Measurements from ENCODE around the gene FOXA2.
"Not testable (repeated sequence)": the region's sequence is repeated elsewhere in the genome, so short reads cannot be mapped to it uniquely, and the experiment has no call there.

The FOXA2 gene

DNA sequence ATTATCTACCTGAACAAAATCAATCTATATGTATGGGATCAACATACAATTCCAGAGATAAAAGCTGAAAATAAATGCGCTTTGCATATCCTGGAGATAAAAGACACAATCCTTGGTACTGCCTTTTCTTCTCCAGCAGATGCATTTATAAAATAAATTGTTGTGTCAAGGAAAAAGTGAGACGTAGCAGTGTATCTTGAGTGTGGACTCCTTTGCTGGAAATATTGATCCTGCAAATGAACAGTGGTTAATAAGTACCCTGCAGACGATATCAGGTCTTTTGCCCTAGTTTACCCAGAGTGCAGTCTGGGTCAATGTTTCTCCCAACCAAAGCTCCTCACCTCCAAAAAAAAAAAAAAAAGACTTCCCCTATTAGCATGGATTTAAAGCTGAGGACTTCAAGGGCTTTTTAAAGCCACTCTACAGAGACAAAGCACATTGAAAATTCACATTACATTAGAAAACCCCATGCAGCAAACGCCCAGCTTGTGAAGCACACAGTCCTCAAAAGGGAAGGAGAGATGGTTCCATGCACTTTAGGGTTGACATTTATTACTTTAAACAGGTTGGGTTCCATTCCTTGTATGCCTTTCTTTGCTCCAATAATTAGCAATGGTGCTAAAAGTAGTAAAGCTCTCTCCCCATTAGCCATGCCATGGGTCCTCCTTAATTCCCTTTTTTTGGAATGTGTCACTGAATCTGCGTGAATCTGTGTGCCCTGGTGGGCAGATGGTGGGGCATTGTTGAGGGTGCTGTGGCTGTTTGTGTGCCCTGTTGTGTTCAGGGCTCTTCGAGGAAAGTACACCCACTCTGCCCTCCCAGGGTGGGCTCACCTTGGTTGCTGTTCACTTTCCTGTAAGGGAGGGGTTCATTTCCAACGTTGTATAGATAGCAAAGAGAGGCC is 21.1 kb downstream of the FOXA2 start:
- no peak overlapping the region for H3K4me3 Mint-ChIP-seq
- peaks cover 42% of the 10 kb centered on the region for H3K27me3 Mint-ChIP-seq
- no peak overlapping the region for H3K27ac Mint-ChIP-seq

GRCh38 chr20:22562620-22563019 is 21.8 kb downstream of the FOXA2 start:
- Mint-ChIP-seq H3K4me3 (no peak overlapping the region), H3K4me1 (ENCODE audit: low read depth) (peaks cover 2% of the 10 kb centered on the region), H3K9me3 (ENCODE audit: low read depth) (peaks cover 4% of the 10 kb centered on the region), H3K36me3 (no peaks in the 10 kb centered on the region), H3K27me3 (peaks cover 44% of the 10 kb centered on the region), H3K27ac (no peak overlapping the region)

More for the DNA sequence above, 21.1 kb downstream of the FOXA2 start:
- Mint-ChIP-seq H3K9me3 (ENCODE audit: low read depth) (peaks cover 4% of the 10 kb centered on the region), H3K4me1 (ENCODE audit: low read depth) (peaks cover 2% of the 10 kb centered on the region), H3K36me3 (no peaks in the 10 kb centered on the region)

DNA sequence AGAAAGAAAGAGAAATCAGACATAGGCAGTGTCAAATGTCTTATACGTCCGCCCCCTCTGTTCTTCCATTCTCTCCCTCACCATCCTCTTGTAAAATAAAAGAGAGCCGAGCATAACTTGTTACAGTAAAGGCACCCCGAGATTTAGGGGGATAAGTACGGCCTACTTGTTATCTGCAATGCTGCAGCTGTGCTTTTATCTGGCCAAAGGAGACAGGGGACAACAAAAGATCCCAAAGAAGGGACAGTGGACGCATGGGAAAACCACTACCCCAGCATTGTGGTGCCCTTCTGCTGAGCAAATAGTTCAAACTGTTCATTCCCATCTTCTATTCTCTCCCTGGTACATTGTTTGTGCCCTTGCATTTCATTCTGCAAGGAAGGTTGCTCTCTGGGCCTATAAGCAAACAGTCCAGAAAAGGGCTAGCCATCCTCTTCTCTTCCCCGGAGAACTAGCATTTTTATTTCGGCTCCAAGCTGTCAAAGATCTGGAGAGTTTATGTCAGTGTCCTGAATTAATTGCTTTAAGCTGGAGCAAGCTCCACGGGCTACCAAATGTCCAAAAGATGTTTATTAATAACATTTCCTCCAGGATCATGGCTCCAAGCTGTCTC is 22.3 kb downstream of the FOXA2 start:
- Mint-ChIP-seq H3K27ac (no peak overlapping the region), H3K4me3 (no peak overlapping the region), H3K4me1 (ENCODE audit: low read depth) (no peaks in the 10 kb centered on the region), H3K36me3 (no peaks in the 10 kb centered on the region), H3K27me3 (peaks cover 40% of the 10 kb centered on the region), H3K9me3 (ENCODE audit: low read depth) (peaks cover 4% of the 10 kb centered on the region)

DNA sequence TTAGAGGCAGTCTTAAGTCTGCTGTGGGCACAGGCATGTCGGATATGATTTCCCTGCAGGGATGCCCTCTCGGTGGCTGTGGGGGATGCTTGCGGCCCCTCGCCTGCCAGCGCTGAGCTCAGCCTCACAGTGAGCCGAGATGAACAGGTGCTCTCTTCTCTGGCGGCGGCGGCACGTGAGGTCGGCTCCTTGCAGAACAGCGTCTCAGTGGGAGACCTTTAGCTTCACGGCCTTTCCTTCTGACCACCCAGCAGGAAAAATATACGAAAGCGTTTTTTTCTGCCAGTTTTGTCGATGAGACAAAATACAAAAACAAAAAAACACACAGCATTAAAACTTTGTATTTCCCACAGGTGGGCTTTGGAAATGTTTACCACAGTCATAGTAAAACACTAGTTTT is 23.6 kb downstream of the FOXA2 start:
- H3K4me1 Mint-ChIP-seq (ENCODE audit: low read depth): no peaks in the 10 kb centered on the region
- peaks cover 36% of the 10 kb centered on the region for H3K27me3 Mint-ChIP-seq
- peaks cover 4% of the 10 kb centered on the region for H3K9me3 Mint-ChIP-seq (ENCODE audit: low read depth)
- no peak overlapping the region for H3K4me3 Mint-ChIP-seq
- H3K27ac Mint-ChIP-seq: no peak overlapping the region
- no peaks in the 10 kb centered on the region for H3K36me3 Mint-ChIP-seq

DNA sequence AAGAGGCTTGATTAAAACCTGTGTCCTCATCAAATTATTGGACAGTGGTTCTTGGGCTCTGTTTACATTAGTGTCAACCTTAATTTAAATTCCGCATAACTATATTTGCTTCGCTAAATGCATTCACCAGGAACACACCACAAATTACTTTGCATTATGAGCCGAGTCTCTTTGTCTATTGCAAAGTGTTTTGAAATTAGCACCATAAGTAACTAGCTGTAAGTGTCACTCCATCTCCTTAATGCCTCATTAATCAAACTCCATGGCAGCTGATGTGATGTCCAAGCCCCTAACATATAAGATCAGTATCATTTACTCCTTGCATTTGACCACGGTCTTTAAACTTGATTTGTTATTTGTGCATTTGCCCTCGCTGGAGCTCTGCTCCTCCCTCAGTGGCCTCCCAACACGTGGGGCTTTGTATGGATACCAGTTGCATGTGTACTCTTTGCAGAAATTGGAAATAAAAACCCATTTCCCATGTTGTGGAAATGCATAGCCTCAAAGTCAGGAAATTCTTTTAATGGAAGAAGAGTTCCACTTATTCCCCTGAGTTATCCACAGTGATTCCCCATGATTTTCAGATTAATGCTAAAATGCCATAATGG is 24.6 kb downstream of the FOXA2 start:
- no peaks in the 10 kb centered on the region for H3K36me3 Mint-ChIP-seq
- no peak overlapping the region for H3K27ac Mint-ChIP-seq
- H3K4me3 Mint-ChIP-seq: no peak overlapping the region
- H3K27me3 Mint-ChIP-seq: peaks cover 34% of the 10 kb centered on the region
- no peaks in the 10 kb centered on the region for H3K4me1 Mint-ChIP-seq (ENCODE audit: low read depth)
- H3K9me3 Mint-ChIP-seq (ENCODE audit: low read depth): peaks cover under 1% of the 10 kb centered on the region

- no peak overlapping the region for H3K4me3 Mint-ChIP-seq
- H3K36me3 Mint-ChIP-seq: no peaks in the 10 kb centered on the region
- peaks cover 4% of the 10 kb centered on the region for H3K9me3 Mint-ChIP-seq (ENCODE audit: low read depth)
- peaks cover 24% of the 10 kb centered on the region for H3K27me3 Mint-ChIP-seq
- H3K27ac Mint-ChIP-seq: no peak overlapping the region
- H3K4me1 Mint-ChIP-seq (ENCODE audit: low read depth): no peaks in the 10 kb centered on the region
Observed at GRCh38 chr20:22557403-22558276, 26.7 kb downstream of the FOXA2 start.

DNA sequence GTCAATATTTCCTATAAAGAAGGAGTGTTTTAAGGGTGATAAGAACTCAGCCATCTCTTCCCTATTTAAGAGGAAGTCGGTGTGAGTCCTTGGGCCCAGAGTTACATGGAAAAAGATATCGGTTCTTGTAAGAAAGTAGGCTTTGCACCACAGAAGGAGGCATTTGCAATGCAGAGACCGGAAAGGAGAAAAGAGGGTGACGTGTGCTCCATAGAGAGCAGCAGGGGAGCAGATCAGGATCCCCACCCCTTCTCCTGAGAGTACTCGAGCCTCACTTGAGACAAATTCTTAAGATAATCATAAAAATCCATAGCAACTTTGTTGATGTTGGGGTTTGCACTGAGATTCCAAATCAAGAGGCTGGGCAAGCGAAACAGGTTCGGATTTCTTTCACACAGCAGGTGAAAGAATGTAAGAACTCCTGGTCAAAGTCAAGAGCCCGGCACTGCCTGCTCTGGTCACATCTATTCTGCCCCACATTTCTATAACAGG is 27.8 kb downstream of the FOXA2 start:
- no peaks in the 10 kb centered on the region for H3K4me1 Mint-ChIP-seq (ENCODE audit: low read depth)
- no peak overlapping the region for H3K4me3 Mint-ChIP-seq
- H3K27ac Mint-ChIP-seq: no peak overlapping the region
- H3K27me3 Mint-ChIP-seq: peaks cover 19% of the 10 kb centered on the region
- H3K36me3 Mint-ChIP-seq: no peaks in the 10 kb centered on the region
- peaks cover 4% of the 10 kb centered on the region for H3K9me3 Mint-ChIP-seq (ENCODE audit: low read depth)

DNA sequence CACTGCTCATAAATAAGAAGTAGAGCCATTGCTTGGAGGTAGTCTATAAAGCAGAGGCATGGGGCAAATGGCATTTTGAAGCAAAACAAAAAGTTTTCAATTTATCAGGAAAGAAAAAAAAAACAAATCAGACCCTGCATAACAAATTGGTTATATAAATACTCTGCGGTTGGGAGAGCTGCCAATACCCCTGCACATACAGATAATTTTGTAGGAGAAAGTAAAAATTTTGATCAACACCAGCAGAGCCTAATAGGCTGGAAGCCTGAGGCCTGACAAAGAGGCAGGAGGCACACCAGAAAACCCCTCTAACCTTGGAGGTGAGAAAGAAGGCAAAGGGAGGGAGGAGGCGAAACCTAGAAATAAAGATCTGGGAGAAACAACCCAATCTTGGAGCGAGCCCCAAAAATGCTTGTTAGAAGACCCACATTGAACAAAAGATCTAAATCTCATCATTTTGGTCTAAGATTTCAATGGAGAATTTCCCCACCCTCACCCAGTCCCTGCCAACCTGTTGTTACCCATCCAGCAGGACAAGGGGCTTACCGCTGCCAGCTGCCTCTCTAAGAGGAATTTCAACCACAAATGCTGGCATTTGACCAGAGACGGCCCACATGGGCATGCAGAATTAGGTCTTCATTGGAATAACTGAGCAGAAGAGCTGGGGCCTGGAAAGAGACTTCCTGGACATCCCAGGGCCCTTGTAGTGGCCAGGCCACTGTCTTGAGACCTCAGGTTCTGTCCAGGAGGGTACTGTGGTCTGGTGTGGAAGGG is 28.4 kb downstream of the FOXA2 start:
- Mint-ChIP-seq H3K36me3 (no peaks in the 10 kb centered on the region), H3K27me3 (peaks cover 19% of the 10 kb centered on the region), H3K4me3 (no peak overlapping the region), H3K4me1 (ENCODE audit: low read depth) (no peaks in the 10 kb centered on the region), H3K9me3 (ENCODE audit: low read depth) (peaks cover 4% of the 10 kb centered on the region), H3K27ac (no peak overlapping the region)

DNA sequence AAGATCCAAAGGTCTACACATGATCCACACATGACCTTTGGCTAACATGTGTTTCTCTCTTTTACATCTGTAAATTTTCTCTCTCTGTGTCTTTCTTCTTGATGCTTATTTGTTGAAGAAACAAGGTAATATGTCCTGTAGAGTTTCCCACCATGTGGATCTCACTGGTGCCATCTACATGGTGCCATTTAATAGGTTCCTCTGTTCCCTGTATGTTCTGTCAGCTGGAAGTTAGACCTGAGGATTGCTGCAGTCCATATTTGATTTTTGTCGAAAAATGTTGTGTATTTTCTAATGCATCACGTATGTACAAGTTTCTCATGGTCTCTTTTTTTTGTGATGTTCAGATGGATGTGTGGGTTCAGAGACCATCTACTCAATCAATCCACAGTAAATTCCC is 30.0 kb downstream of the FOXA2 start:
- peaks cover 16% of the 10 kb centered on the region for H3K27me3 Mint-ChIP-seq
- no peaks in the 10 kb centered on the region for H3K4me1 Mint-ChIP-seq (ENCODE audit: low read depth)
- peaks cover 4% of the 10 kb centered on the region for H3K9me3 Mint-ChIP-seq (ENCODE audit: low read depth)
- H3K4me3 Mint-ChIP-seq: no peak overlapping the region
- no peaks in the 10 kb centered on the region for H3K36me3 Mint-ChIP-seq
- H3K27ac Mint-ChIP-seq: no peak overlapping the region

DNA sequence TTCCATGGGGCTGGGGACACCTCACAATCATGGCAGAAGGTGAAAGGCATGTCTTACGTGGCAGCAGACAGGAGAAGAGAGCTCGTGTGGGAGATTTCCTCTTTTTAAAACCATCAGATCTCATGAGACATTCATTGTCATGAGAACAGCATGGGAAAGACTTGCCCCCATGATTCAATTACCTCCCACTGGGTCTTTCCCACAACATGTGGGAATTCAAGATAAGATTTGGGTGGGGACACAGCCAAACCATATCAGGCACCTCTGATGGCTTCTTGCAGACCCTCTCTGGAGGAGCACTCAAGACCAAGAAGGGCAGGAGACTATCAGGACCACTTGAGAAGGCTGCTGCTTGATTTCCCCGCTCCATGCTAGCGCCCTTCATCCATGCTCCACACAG is 33.9 kb downstream of the FOXA2 start:
- H3K4me1 Mint-ChIP-seq (ENCODE audit: low read depth); H3K27ac Mint-ChIP-seq; H3K4me3 Mint-ChIP-seq; H3K9me3 Mint-ChIP-seq (ENCODE audit: low read depth); H3K36me3 Mint-ChIP-seq: not testable (repeated sequence)
- peaks cover 10% of the 10 kb centered on the region for H3K27me3 Mint-ChIP-seq

DNA sequence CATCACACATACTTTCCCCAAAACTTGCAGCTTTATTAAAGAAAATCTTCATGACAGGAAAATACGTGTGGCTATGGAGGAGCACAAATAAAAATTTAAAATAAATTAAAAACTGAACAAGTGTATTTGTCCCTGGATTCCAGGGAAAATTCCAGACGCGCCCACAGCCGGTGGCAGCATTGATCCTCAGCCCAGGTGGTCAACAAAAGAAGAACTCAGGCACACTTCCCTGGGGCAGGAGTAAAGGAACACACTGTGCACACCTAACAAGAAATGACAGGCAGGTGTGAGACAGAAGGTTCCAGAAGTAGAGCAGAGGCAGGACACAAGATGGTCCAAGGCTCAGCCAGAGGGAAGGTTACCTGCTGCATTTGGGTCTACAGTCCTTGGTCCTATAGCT is 36.3 kb downstream of the FOXA2 start:
- no peaks in the 10 kb centered on the region for H3K4me1 Mint-ChIP-seq (ENCODE audit: low read depth)
- no peaks in the 10 kb centered on the region for H3K36me3 Mint-ChIP-seq
- H3K27ac Mint-ChIP-seq: no peak overlapping the region
- H3K9me3 Mint-ChIP-seq (ENCODE audit: low read depth): peaks cover 3% of the 10 kb centered on the region
- H3K4me3 Mint-ChIP-seq: no peak overlapping the region
- H3K27me3 Mint-ChIP-seq: peaks cover 9% of the 10 kb centered on the region

DNA sequence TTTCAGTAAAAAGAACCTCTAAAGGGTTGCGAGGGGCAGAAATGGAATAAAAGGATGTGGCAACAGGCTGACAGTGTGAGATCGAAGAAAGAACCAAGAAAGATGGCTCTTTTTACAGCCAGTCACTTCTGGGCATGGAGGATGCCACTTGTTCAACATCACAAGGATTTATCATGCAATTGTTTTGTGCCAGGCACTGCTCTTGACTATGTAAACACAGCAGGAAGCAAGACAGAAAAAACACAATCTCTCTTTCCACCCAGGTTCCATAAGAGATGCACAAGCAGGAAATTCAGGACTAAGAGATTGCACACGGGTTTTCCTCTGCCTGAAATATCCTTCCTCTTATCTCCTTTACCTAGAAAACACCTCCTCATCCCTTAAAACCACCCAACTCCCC is 38.0 kb downstream of the FOXA2 start:
- no peak overlapping the region for H3K4me3 Mint-ChIP-seq
- no peaks in the 10 kb centered on the region for H3K4me1 Mint-ChIP-seq (ENCODE audit: low read depth)
- no peaks in the 10 kb centered on the region for H3K36me3 Mint-ChIP-seq
- H3K9me3 Mint-ChIP-seq (ENCODE audit: low read depth): peaks cover 4% of the 10 kb centered on the region
- H3K27ac Mint-ChIP-seq: no peak overlapping the region
- H3K27me3 Mint-ChIP-seq: peaks cover 9% of the 10 kb centered on the region

DNA sequence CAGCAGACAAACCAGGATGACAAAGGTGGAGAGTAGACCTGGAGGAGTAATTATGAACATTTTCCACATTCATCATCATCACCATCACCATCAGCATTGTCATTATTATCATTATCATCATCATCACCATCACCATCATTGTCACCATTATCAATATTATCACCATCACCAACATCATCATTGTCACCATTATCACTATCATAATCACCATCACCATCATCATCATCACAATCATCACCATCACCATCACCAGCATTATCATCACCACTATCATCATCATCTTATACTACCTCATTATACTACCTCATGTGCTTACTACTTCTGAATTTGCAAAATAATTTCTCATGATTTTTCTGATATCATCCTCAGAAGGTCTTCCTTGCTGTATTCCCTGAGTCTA is 39.3 kb downstream of the FOXA2 start:
- peaks cover 6% of the 10 kb centered on the region for H3K27me3 Mint-ChIP-seq
- peaks cover 4% of the 10 kb centered on the region for H3K9me3 Mint-ChIP-seq (ENCODE audit: low read depth)
- no peaks in the 10 kb centered on the region for H3K36me3 Mint-ChIP-seq

DNA sequence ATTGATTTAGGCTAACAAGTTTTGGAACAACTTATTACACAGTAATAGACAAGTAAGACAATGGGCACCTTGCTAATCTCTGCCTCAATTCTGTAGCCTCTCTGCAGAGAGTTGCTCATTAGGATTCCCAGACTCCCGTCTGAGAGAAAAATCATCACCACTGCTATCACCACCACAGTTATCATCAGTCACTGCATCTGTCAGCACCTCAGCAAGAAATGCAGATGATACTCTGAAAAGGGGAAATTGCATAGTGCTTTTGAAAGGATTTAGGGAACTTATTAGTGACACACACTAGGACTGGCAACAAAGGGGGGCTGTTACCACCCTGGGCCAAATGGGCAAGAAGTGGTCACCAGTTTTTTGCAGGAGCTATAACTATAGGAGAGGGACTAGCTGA is 39.9 kb downstream of the FOXA2 start:
- no peak overlapping the region for H3K27ac Mint-ChIP-seq

More for the DNA sequence above, 39.3 kb downstream of the FOXA2 start:
- Mint-ChIP-seq H3K4me1 (ENCODE audit: low read depth) (no peaks in the 10 kb centered on the region), H3K27ac (no peak overlapping the region), H3K4me3 (no peak overlapping the region)

More for the DNA sequence above, 39.9 kb downstream of the FOXA2 start:
- H3K4me1 Mint-ChIP-seq (ENCODE audit: low read depth): no peaks in the 10 kb centered on the region
- H3K9me3 Mint-ChIP-seq (ENCODE audit: low read depth): peaks cover 4% of the 10 kb centered on the region
- H3K36me3 Mint-ChIP-seq: no peaks in the 10 kb centered on the region
- peaks cover 4% of the 10 kb centered on the region for H3K27me3 Mint-ChIP-seq
- no peak overlapping the region for H3K4me3 Mint-ChIP-seq
